ENCODE data around the gene ODAD3. TPM values are rescaled to one million over a fixed set of nuclear protein-coding genes. Genes with fewer than 3 reads are reported as not detected.
"Not testable (repeated sequence)": the region's sequence is repeated elsewhere in the genome, so short reads cannot be mapped to it uniquely, and the experiment has no call there.

Gene ODAD3
- total RNA-seq, 4 donors from 2014 or later: 1.5 TPM; not detected in 3

DNA sequence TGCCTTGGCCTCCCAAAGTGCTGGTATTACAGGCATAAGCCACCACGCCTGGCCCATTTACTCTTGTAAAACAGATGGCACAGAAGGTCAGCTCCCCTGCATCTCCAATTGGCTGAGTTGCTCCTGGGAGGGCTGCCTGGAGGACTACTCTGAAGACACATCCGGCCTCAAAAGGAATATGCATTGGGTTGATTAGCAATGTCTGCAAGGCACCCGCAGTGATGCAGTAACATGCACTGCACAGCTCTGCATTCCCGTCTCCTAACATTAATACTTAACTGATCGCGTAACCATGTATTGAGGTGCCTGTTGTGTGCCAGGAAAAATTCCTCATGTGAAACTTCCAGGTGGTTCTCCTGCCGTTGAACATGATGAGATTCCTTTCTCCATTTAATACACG is 40.9 kb upstream of the ODAD3 start:
- peaks cover 0 to 17% of the 10 kb centered on the region in 2 donors for H3K27me3 ChIP-seq
- no peak for TF ChIP-seq POLR2A (IDR thresholded peaks at IDR 0.05)
- no peak for TF ChIP-seq CTCF (IDR thresholded peaks at IDR 0.05)
- H3K27ac ChIP-seq: no peak overlapping the region
- peaks cover 0 to 18% (median 12%) of the 10 kb centered on the region in 4 donors for H3K4me1 ChIP-seq
- peaks cover 0 to 3% (median 0%) of the 10 kb centered on the region in 4 donors for H3K9me3 ChIP-seq
- DNase-seq: no peak
- no peaks in the 10 kb centered on the region for H3K36me3 ChIP-seq
- no peak overlapping the region for H3K4me3 ChIP-seq

DNA sequence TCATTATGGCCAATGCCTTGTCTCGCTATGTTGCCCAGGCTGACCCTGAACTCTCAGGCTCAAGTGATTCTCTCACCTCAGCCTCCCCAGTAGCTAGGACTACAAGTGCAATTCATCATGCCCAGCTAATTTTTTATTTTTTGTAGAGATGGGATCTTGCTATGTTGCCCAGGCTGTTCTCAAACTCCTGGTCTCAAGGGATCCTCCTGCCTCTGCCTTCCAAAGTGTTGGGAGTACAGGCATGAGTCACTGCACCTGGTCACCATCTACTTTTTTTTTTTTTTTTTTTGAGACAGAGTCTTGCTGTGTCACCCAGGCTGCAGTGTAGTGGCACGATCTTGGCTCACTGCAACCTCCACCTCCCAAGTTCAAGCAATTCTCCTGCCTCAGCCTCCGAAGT is 40.4 kb upstream of the ODAD3 start:
- DNase-seq, H3K9me3 ChIP-seq, H3K4me3 ChIP-seq: not testable (repeated sequence)

DNA sequence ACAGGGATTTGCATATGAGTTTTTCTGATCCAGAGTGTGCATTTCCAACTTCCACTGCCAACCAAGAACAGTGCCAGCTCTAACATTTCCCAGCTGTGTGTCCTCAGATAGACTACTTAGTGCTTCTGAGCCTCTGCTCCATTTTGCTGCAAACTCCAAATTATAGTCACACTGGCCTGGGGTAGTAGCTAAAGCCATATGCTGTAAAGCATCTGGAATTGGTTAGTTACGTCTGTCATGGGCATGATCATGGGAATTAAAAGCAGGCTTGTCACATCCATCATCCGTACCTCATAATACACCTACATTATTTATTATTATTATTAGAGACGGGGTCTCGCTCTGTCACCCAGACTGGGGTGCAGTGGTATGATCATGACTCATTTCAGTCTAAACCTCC is 38.8 kb upstream of the ODAD3 start:
- Histone ChIP-seq H3K27ac (no peak overlapping the region), H3K4me1 (no peaks in the 10 kb centered on the region), H3K27me3 (no peaks in the 10 kb centered on the region), H3K4me3 (no peak overlapping the region), H3K9me3 (no peaks in the 10 kb centered on the region), H3K36me3 (no peaks in the 10 kb centered on the region)
- DNase-seq: no peak
- TF ChIP-seq CTCF (IDR thresholded peaks at IDR 0.05) (no peak), POLR2A (IDR thresholded peaks at IDR 0.05) (no peak)

More for the DNA sequence above, 40.4 kb upstream of the ODAD3 start:
- Histone ChIP-seq H3K27me3 (peaks cover 0 to 12% of the 10 kb centered on the region in 2 donors), H3K4me1 (peaks cover 0 to 13% (median 9%) of the 10 kb centered on the region in 4 donors)
- not testable (repeated sequence) for H3K36me3 ChIP-seq, H3K27ac ChIP-seq

DNA sequence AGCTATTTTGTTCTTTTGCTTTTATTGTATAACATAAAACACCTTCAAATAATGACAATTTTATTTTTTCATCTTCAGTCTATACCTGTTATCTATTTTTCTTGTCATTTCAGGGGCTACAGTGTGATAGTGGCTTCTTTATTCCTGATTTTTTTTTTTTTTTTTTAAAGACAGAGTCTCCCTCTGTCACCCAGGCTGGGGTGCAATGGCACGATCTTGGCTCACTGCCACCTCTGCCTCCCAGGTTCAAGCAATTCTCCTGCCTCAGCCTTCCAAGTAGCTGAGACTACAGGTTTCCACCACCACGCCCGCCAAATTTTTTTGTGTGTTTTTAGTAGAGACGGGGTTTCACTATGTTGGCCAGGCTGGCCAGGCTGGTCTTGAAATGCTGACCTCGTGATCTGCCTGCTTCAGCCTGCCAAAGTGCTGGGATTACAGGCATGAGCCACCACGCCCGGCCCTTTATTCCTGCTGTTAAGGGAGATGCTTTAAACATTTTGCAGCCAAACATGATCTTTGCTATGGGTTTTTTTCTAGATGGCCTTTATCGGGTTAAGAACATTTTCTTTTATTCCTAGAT is 33.4 kb upstream of the ODAD3 start:
- H3K4me3 ChIP-seq, H3K9me3 ChIP-seq, H3K27me3 ChIP-seq, DNase-seq, H3K36me3 ChIP-seq, H3K27ac ChIP-seq, H3K4me1 ChIP-seq: not testable (repeated sequence)

DNA sequence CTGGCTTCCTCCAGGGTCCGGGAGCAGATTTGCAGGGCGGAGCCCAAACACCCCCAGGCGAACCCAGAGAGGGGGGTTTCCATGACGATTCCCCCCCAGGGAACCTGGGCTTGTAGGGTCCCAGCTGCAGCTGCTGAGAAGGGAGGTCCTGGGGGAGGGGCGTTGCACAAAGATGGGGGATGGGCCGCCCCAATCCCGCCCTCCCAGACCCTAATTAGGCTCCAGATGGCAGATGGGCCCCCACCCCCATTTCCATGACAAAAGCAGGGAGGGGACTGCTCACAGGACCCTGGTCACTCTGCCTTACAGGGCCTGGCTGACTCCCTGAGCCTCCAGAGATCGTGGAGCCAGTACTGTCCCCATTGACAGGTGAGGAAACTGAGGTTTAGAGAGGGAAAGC is 30.7 kb upstream of the ODAD3 start:
- no peak for DNase-seq
- no peaks in the 10 kb centered on the region for H3K9me3 ChIP-seq
- no peaks in the 10 kb centered on the region for H3K36me3 ChIP-seq
- no peak overlapping the region for H3K27ac ChIP-seq
- no peaks in the 10 kb centered on the region for H3K27me3 ChIP-seq
- H3K4me1 ChIP-seq: no peaks in the 10 kb centered on the region
- H3K4me3 ChIP-seq: no peak overlapping the region
- no peak for TF ChIP-seq POLR2A (IDR thresholded peaks at IDR 0.05)
- no peak for TF ChIP-seq CTCF (IDR thresholded peaks at IDR 0.05)

GRCh38 chr19:11464333-11465265 is 29.7 kb upstream of the ODAD3 start:
- TF ChIP-seq CTCF (IDR thresholded peaks at IDR 0.05): no peak
- no peak for TF ChIP-seq POLR2A (IDR thresholded peaks at IDR 0.05)
- no peaks in the 10 kb centered on the region for H3K9me3 ChIP-seq
- H3K4me1 ChIP-seq: no peaks in the 10 kb centered on the region
- no peaks in the 10 kb centered on the region for H3K27me3 ChIP-seq
- no peak for DNase-seq
- H3K36me3 ChIP-seq: no peaks in the 10 kb centered on the region
- no peak overlapping the region for H3K4me3 ChIP-seq
- no peak overlapping the region for H3K27ac ChIP-seq
